Measurements from ENCODE around the gene OR2V2. TPM values are rescaled to one million over a fixed set of nuclear protein-coding genes. Genes with fewer than 3 reads are reported as not detected.

Gene OR2V2
- total RNA-seq, 1 donor from 2014 or later: not detected

Other genes with a start within 250 kb of the OR2V2 start
- 0.21 TPM in 1 of 2 replicates, not detected in the other for gene BTNL8, start 248.4 kb upstream of the OR2V2 start, total RNA-seq
- not detected in 2 replicates for gene BTNL3, start 158.7 kb upstream of the OR2V2 start, total RNA-seq
- 0.23 TPM in 1 of 2 replicates, not detected in the other for gene BTNL9, start 107.3 kb upstream of the OR2V2 start, total RNA-seq
- gene OR2V1, start 16.4 kb upstream of the OR2V2 start, total RNA-seq: not detected in 2 replicates
- gene TRIM7, start 57.6 kb downstream of the OR2V2 start, total RNA-seq: 2.7 TPM in 2 replicates
- 31.6 and 35.2 TPM in 2 replicates for gene TRIM41, start 75.7 kb downstream of the OR2V2 start, total RNA-seq
- gene RACK1, start 96.3 kb downstream of the OR2V2 start, total RNA-seq: 2,172 and 2,196 TPM in 2 replicates
- gene TRIM52, start 113.6 kb downstream of the OR2V2 start, total RNA-seq: 15.7 and 16.8 TPM in 2 replicates
- gene OR4F3, start 219.7 kb downstream of the OR2V2 start, total RNA-seq: not detected in 2 replicates